PFSK-1 (cell line): ENCODE results near the gene SSPN.

Experiments used
- FOXP2 ChIP-seq: optimal IDR thresholded peaks from 2 replicates; pipeline ENCODE3; 2011; ENCODE audit warnings: borderline replicate concordance, control low read depth, inconsistent platforms; ENCODE audit not compliant: insufficient read depth; ENCODE audit errors: extremely low read length, extremely low read depth
- POLR2AphosphoS5 ChIP-seq: IDR thresholded peaks from 2 replicates; pipeline ENCODE4 v1.6.1; 2012; ENCODE audit warnings: low read depth, mild to moderate bottlenecking, control low read depth, low read length, moderate library complexity
- SIN3A ChIP-seq: IDR thresholded peaks from 2 replicates; pipeline ENCODE4 v1.6.1; 2012; ENCODE audit warnings: mild to moderate bottlenecking, low read length, moderate library complexity, borderline replicate concordance; ENCODE audit not compliant: insufficient read depth
- TAF1 ChIP-seq: IDR thresholded peaks from 2 replicates; pipeline ENCODE4 v1.6.1; 2012; ENCODE audit warnings: low read length, control low read depth, borderline replicate concordance; ENCODE audit not compliant: insufficient read depth
- TF ChIP-seq, protein P1 (sequence below), 2 experiments: IDR thresholded peaks; 2 replicates each; pipeline versions ENCODE4 v1.6.1 to v1.8.0; 2011 to 2012; ENCODE audit warnings: low read depth in 2 of 2, low read length in 2 of 2, control low read depth in 1 of 2, inconsistent platforms in 1 of 2, mild to moderate bottlenecking in 1 of 2, moderate library complexity in 1 of 2; ENCODE audit not compliant: insufficient read depth in 1 of 2

The SSPN gene

DNA sequence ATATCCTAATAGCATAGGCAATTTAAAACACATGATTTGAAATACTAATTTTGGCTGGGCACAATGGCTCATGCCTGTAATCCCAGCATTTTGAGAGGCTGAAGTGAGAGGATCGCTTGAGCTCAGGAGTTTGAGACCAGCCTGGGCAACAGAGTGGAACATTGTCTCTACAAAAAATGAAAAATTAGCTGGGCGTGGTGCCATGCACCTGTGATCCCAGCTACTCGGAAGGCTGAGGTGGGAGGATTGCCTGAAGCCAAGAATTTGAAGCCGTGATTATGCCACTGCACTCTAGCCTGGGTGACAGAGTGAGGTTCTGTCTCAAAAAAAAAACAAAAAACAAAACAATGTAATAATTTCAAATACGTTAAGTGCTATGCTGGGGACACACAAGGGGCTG is 83.3 kb downstream of the SSPN start:
- no peak for TF ChIP-seq POLR2AphosphoS5
- no peak for TF ChIP-seq FOXP2
- TF ChIP-seq SIN3A: no peak
- TF ChIP-seq, protein P1, sequence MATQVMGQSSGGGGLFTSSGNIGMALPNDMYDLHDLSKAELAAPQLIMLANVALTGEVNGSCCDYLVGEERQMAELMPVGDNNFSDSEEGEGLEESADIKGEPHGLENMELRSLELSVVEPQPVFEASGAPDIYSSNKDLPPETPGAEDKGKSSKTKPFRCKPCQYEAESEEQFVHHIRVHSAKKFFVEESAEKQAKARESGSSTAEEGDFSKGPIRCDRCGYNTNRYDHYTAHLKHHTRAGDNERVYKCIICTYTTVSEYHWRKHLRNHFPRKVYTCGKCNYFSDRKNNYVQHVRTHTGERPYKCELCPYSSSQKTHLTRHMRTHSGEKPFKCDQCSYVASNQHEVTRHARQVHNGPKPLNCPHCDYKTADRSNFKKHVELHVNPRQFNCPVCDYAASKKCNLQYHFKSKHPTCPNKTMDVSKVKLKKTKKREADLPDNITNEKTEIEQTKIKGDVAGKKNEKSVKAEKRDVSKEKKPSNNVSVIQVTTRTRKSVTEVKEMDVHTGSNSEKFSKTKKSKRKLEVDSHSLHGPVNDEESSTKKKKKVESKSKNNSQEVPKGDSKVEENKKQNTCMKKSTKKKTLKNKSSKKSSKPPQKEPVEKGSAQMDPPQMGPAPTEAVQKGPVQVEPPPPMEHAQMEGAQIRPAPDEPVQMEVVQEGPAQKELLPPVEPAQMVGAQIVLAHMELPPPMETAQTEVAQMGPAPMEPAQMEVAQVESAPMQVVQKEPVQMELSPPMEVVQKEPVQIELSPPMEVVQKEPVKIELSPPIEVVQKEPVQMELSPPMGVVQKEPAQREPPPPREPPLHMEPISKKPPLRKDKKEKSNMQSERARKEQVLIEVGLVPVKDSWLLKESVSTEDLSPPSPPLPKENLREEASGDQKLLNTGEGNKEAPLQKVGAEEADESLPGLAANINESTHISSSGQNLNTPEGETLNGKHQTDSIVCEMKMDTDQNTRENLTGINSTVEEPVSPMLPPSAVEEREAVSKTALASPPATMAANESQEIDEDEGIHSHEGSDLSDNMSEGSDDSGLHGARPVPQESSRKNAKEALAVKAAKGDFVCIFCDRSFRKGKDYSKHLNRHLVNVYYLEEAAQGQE (IDR thresholded peaks at IDR 0.05; ENCODE audit: insufficient read depth in 1 of 2, low read depth in 2 of 2, low read length in 2 of 2): no peak
- TF ChIP-seq TAF1: no peak

DNA sequence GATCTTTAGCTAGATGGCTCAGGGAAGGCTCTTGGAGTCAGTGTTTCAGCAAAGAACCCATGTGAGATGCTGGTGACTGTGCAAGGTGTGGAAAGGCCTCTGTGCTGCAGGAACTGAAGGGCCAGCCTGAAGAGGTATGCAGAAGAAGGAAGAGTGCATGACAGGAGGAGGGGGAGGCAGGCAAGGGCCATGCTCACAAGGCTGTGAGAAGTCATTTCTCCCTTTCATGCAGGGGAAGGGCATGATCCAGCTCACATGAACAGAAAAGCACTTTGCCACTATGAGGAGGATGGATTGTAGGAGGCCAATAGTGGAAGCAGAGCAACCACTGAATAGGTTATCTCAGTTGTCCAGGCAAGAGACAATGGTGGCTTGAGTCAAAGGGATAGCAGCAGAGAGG is 83.7 kb downstream of the SSPN start:
- TF ChIP-seq TAF1 (no peak), SIN3A (no peak), POLR2AphosphoS5 (no peak), FOXP2 (no peak)
- TF ChIP-seq, protein P1 (IDR thresholded peaks at IDR 0.05; ENCODE audit: insufficient read depth in 1 of 2, low read depth in 2 of 2, low read length in 2 of 2): no peak

DNA sequence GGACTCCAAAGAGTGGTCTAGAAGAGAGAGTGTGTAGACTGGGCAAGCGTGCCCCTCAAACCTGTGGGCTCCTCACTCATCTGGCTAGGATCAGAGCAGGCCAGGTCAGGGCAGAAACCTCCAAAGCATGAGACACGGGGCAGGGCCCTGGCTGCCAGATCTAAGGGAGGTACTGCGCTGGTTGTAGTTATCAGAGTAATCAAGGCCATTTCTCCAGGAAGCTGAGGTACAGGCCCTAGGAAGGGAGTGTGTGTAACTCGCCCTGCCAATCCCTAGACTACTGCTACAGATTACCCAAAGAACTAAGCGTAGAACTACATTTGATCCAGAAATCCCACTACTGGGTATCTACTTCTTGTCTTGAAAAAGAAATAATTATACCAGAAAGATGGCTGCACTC is 84.5 kb downstream of the SSPN start:
- TF ChIP-seq SIN3A: no peak
- no peak for TF ChIP-seq TAF1
- TF ChIP-seq, protein P1 (IDR thresholded peaks at IDR 0.05; ENCODE audit: insufficient read depth in 1 of 2, low read depth in 2 of 2, low read length in 2 of 2): no peak
- no peak for TF ChIP-seq FOXP2
- no peak for TF ChIP-seq POLR2AphosphoS5

DNA sequence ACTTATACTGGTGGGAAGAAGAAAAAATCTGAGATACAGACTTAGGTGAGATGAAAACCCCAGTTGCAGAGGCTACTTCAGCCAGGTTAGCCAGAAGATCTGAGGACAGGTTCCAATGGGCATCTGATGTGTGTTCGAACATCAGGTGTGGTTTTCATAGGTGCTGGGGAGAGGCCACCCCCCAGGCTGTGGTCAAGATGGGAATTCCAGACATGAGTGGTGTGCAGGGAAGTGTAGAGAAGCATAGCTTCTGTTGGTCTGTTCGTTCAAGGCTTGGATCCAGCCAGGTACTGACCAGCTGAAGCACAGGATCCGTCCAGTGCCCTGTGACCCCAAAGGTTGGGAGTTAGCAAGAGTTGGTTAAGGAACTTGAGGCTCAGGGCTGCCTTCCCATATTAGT is 85.5 kb downstream of the SSPN start:
- TF ChIP-seq POLR2AphosphoS5: no peak

DNA sequence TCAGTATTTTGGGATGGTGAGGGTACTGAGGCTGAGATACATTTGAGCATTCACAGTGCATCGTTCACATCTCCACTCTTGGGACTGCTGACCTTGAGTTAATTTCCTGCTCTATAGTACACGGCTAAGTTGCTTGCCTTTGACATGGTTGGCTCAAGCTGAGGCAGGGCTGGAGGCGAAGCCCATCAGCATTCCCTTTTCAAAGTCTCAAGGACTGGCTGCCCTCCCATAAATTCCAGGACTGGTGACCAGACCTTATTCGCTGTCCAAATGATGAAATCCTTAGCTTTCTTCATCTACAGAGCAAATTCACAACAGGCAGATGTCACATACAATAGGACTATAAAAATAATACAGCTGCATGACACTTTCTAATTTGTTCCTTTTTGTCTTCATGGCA is 85.9 kb downstream of the SSPN start:
- TF ChIP-seq SIN3A: no peak
- TF ChIP-seq, protein P1 (IDR thresholded peaks at IDR 0.05; ENCODE audit: insufficient read depth in 1 of 2, low read depth in 2 of 2, low read length in 2 of 2): 0 out of 4 replicates have a peak, but pooled peaks of 1 of the 2 experiments have one; percentile 7
